NCI-H1436 treated with DMSO at 0.1 percent for 48 hours (cell line): ENCODE data around the gene NHLH2.

Experiments
- DNase-seq: peaks from one replicate; lab custom pipeline; 2025; lab: John Stamatoyannopoulos, UW

The NHLH2 gene

DNA sequence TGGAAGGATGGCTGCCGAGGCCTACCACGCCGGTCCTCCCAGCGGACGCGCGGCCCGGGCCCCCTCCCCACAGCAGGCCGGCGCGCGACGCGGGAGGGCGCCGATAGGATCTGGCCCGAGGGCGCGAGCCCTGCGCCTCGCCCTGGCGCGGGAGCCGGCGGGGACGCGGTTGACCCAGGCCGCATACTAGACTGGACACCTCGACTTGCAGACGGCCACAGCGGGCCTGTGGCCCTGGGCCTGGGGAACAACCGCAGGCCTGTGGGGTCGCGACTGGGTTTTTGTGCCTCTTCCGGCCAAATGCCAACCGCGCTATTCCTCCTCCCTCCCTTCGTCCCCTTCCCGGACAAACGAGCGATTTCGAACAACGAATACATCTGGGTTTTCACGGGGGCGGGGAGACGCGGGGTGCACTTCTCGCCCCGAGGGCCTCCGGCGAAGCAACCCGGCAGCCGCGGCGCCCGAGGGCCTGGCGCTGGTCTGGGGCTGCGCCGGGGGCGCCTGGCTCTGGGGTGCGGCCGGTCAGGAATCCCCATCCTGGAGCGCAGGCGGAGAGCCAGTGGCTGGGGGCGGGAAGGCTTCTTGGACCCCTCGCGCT, 2.4 kb downstream of the NHLH2 start:
- no peak for DNase-seq

- no peak for DNase-seq
Observed at GRCh38 chr1:115837740-115838421, 3.0 kb downstream of the NHLH2 start.

DNA sequence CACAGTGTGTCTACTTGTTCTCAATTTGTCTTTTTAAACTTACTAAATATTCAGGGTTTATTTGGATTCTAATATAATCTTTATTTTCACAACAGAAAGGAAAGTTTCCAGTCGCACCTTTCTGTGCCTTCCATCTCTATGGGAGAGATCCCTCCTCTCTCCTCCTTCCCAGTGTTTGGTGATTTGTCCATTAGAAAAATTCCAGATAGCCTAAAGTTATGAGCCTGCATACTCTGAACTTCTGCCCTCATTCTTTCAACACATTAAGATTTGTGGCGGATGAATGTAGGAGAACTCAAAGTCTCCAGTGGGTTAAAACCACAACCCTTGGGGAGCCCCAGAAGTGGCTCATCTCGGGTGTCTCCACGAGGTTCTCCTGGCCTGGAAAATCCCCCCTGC, 3.6 kb downstream of the NHLH2 start:
- no peak for DNase-seq

GRCh38 chr1:115833856-115834255, 7.1 kb downstream of the NHLH2 start:
- no peak for DNase-seq

GRCh38 chr1:115832651-115833050, 8.3 kb downstream of the NHLH2 start:
- no peak for DNase-seq

DNA sequence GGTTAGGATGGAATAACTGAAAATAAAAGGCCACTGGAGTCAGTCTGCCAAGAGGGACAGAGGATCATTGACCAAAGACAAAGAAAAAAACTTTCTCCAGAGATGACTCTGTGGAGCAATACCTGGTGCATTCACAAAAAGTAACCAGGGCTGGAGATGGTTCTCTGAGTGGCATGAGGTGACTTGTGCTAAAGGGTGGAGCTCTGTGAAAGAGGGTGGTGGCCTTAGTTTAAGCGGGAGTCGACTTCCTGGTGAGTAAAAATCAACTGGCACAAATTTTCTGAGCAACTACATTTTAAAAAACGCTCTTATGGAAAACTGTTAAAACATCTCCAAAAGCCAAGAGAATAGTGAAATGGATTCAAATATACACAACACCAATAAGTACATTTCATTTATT, 10.0 kb downstream of the NHLH2 start:
- no peak for DNase-seq

DNA sequence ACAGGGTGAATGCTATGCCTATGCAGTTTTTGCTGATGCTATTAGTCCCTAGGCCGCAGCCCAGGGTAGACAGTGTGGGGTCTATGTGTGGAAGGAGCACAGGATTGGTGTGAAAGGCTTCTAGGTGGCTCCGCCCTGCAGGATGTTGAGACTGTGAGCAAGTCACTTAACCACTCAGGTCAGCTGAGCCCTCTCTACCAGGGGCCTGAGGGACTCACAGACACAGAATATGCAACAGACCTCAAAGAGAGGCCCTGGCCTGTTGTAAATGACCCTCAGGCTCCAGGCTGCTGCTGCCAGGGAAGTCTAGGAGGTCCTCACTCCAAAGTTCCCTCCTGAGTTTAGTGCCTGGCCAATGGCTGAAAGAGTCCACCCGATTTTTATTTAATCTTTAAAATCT, 11.0 kb downstream of the NHLH2 start:
- no peak for DNase-seq

GRCh38 chr1:115829023-115829674, 11.8 kb downstream of the NHLH2 start:
- DNase-seq = no peak

DNA sequence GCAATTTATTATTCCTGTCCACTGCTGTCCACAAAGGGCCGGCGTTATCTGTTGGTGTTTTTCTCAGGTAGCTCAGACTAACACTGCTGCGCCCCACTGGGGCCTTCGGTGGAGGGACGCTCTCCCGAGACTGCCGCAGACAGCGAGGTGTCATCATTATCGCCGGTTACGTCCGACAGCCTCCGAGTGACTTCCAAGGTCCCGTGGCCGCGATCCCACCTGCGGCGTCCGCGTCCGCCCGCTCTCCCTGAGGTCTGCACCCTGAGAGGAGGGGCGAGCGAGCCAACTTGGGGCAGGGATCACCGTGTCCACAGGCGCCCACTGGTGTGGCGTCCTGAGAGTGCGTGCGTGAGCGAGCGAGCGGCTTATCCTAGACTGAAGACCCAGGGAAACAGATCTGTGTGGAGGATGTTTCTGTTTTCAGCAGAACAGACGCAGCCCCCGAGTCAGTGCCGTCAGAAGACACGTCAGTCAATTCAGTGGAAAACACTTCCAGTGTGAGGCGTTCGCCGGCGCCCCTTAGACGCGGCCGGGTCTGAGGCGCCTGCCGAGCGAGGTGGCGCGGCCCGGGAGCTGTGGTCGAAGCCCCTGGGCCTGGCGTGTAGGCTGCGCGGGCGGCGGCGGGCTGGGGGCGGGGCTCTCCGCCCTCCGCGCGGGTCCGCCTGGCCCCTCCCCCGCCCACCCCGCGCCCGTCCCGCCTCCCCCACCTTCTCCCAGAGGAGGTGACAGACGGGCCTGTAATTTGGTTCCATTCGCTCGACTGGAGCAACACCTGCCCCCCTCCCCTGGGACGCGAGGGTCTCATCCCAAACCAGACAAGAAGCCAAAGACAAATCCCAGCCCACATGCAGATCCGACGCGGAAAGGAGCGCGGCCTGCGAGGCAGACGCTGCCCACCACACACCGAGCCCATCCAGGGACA, 12.6 kb downstream of the NHLH2 start:
- DNase-seq = no peak

- no peak for DNase-seq
Observed at GRCh38 chr1:115827452-115828044, 13.4 kb downstream of the NHLH2 start.

- no peak for DNase-seq
Observed at GRCh38 chr1:115826628-115827027, 14.3 kb downstream of the NHLH2 start.

DNA sequence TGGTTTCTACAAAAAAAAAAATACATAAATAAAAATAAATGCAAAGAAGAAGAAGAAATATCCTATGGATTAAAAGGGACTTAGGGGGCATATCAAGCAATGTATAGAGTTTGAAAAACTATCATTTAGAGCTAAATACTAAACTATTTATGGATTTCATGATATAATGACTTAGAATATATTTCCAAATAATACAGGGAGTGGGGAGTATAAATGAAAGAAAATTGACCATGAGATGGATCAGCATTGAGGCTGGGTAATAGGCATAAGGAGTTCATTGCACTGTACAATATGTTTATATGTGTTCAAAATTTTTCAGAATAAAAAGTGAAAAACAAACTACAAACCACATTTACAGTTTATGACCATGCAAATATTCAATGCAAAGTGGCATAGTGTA, 18.8 kb downstream of the NHLH2 start:
- no peak for DNase-seq

- no peak for DNase-seq
Observed at GRCh38 chr1:115815694-115816093, 25.2 kb downstream of the NHLH2 start.

- no peak for DNase-seq
Observed at GRCh38 chr1:115814685-115815398, 26.1 kb downstream of the NHLH2 start.

GRCh38 chr1:115813727-115814126, 27.2 kb downstream of the NHLH2 start:
- DNase-seq = no peak

DNA sequence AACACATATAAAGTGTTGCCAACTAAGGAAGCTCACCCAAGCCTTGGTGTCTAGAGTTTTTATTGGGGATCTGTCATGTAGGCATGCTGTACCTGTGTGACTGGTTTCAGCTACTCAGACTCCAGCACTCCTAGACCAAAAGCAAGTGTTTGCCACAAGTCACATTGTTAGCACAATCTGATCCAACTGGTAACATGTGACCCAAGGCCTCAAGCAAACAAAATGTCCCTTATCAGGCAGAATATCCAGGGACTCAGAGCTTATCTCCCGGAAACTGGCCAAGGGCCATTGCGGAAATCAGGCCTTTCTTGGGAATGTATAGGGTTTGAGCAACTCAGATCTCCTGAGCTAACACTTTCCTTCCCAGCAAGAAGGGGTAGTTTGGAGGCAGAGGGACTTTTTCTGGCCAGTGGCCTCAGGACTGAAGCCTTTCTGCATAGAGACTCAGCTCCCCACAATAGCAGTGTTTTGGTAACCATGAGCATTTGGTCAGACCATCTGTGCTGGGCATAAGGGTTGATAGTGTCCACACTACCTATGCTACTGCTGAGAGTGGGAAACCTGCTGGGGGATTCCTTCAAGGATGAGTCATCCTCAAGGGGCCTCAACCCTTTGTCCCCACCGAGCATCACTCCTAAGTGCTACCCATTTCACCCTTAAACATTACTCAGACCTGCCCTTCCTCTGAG, 29.6 kb downstream of the NHLH2 start:
- no peak for DNase-seq

DNA sequence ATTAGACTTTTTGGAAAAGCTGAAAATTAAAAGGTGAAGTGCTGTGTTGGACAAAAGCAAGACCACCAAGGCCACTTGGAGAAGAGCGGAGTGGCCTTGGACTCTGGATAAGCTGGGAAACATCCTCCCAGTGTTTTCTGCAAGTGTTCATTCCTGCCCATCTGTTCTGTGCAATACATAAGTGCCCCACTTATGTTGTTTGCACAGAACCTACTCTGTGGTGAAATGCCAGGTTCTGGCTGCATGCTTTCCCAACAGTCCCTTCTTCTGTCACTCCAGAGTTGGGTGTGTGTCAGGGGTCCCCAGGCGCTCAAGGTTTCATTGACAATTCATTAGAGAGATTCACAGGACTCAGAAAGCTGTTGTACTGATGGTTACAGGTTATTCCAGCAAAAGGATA, 30.3 kb downstream of the NHLH2 start:
- DNase-seq = no peak

DNA sequence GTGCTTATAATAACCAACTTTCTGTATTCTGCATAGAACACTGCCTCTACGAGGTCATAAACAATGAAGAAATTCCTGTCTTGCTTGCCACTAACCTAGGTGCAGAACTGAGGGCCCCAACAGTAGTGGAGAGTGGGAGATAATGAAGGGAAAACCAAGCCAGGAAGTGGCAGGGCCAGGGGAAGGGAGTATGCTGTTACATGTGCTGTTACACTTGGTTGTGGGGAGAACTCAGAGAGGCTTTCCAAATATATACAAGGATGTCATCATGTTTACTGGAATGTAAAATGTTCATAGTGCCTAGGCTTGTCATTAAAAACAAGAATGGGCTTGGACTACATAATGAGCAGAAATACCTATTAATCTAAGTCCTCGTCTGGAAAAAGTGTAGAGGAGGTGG, 31.1 kb downstream of the NHLH2 start:
- DNase-seq = no peak

DNA sequence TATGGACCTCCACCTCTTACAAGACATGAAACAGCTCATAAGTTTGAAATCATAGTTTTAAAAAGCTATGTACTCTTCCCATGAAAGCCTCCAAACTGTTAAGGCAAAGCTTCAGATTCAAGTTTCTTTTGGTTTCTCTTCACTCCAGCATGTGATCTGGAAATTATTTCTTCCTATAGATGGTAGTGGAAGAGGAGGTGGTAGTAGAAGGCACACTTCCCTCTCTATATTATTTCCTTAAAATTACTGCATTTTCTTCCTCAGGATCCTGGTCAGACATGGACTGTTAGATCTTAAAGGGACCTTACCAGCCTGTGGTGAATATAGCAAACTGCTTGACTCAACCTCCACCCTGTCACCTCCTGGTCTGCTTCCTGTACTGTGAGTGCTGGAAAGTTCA, 31.9 kb downstream of the NHLH2 start:
- no peak for DNase-seq

- no peak for DNase-seq
Observed at GRCh38 chr1:115807723-115808122, 33.2 kb downstream of the NHLH2 start.

GRCh38 chr1:115805597-115805996, 35.3 kb downstream of the NHLH2 start:
- DNase-seq = no peak
